SK-N-SH (cell line): ENCODE results near the gene ANKRD34A. TPM values are rescaled to one million over a fixed set of nuclear protein-coding genes. Genes with fewer than 3 reads are reported as not detected.

ENCODE experiments used
- CTCF ChIA-PET: fragments of 300-600, 350-600 bp; formaldehyde crosslinking; extraction: SDS; loops from one replicate; lab custom pipeline; 2021; lab: Yijun Ruan, JAX
- POLR2A ChIA-PET: fragments of 350-600 bp; sonication (Branson Sonifier 250); formaldehyde crosslinking; extraction: SDS; loops from one replicate; lab custom pipeline; 2020; ENCODE audit warnings: antibody characterized with exemption, inconsistent platforms; lab: Yijun Ruan, JAX
- DNase-seq: peaks from one replicate; pipeline ENCODE4 v3.0.0; 2012
- H2AFZ ChIP-seq: fragments of 200-600 bp; sonication (generic); 2 replicates; pipeline ENCODE4 v1.8.1; 2016; ENCODE audit warnings: antibody characterized with exemption, mild to moderate bottlenecking, low read depth
- H3F3A ChIP-seq: fragments of 200-600 bp; sonication (generic); replicated peaks from 2 replicates; pipeline ENCODE3; 2016; ENCODE audit warnings: antibody characterized with exemption, mild to moderate bottlenecking; ENCODE audit not compliant: insufficient read depth
- H3K27ac ChIP-seq, 2 experiments: fragments of 200-500 bp in 1 of 2; fragments of 200-600 bp in 1 of 2; sonication (Bioruptor generic) in 1 of 2; sonication (generic), shearing (Covaris generic) in 1 of 2; 2 replicates each; pipeline versions ENCODE4 v1.5.1 to v1.6.1; 2014 to 2016; ENCODE audit warnings: low read depth in 2 of 2, inconsistent platforms in 1 of 2, low read length in 1 of 2, mild to moderate bottlenecking in 1 of 2, mixed read lengths in 1 of 2
- H3K27me3 ChIP-seq: fragments of 200-600 bp; sonication (generic), shearing (Covaris generic); 2 replicates; pipeline ENCODE4 v1.6.1; 2016; ENCODE audit warnings: mixed run types; ENCODE audit not compliant: insufficient read depth
- H3K36me3 ChIP-seq, 2 experiments: fragments of 200-500 bp in 1 of 2; fragments of 200-600 bp in 1 of 2; sonication (Bioruptor generic) in 1 of 2; sonication (generic) in 1 of 2; replicated peaks in 1 of 2; 2 replicates each; pipeline versions ENCODE3 to v1.5.1; 2014 to 2016; ENCODE audit warnings: low read length in 1 of 2, mild to moderate bottlenecking in 1 of 2; ENCODE audit not compliant: insufficient read depth in 2 of 2, control insufficient read depth in 1 of 2
- H3K4me1 ChIP-seq, 2 experiments: fragments of 200-500 bp in 1 of 2; fragments of 200-600 bp in 1 of 2; sonication (Bioruptor generic) in 1 of 2; sonication (generic), shearing (Covaris generic) in 1 of 2; 2 replicates each; pipeline versions ENCODE4 v1.5.1 to v1.6.1; 2014 to 2016; ENCODE audit warnings: low read depth in 1 of 2, low read length in 1 of 2, mixed run types in 1 of 2; ENCODE audit not compliant: insufficient read depth in 2 of 2, control insufficient read depth in 1 of 2
- H3K4me2 ChIP-seq: fragments of 200-600 bp; sonication (generic), shearing (Covaris generic); 2 replicates; pipeline ENCODE4 v1.6.1; 2017; ENCODE audit warnings: mixed run types
- H3K4me3 ChIP-seq, 2 experiments: fragments of 200-500 bp in 1 of 2; fragments of 200-600 bp in 1 of 2; sonication (Bioruptor generic) in 1 of 2; sonication (generic), shearing (Covaris generic) in 1 of 2; 2 replicates each; pipeline versions ENCODE4 v1.5.1 to v1.8.1; 2014 to 2016; ENCODE audit warnings: low read depth in 2 of 2, inconsistent platforms in 1 of 2, low read length in 1 of 2, mild to moderate bottlenecking in 1 of 2, mixed read lengths in 1 of 2, moderate library complexity in 1 of 2
- H3K79me2 ChIP-seq: fragments of 200-600 bp; sonication (generic); 2 replicates; pipeline ENCODE4 v1.8.1; 2017; ENCODE audit warnings: mild to moderate bottlenecking; ENCODE audit not compliant: insufficient read depth
- H3K9ac ChIP-seq: fragments of 200-600 bp; sonication (generic); 2 replicates; pipeline ENCODE4 v1.6.1; 2017; ENCODE audit warnings: mixed run types
- H3K9me2 ChIP-seq: fragments of 200-600 bp; sonication (generic); 2 replicates; pipeline ENCODE4 v1.6.1; 2017; ENCODE audit warnings: mixed run types
- H3K9me3 ChIP-seq: fragments of 200-600 bp; sonication (generic); 2 replicates; pipeline ENCODE4 v1.6.1; 2017; ENCODE audit warnings: mixed run types, mild to moderate bottlenecking, moderate library complexity
- H4K20me1 ChIP-seq: fragments of 200-600 bp; sonication (generic); 2 replicates; pipeline ENCODE4 v1.6.1; 2017; ENCODE audit warnings: mild to moderate bottlenecking, mixed run types; ENCODE audit not compliant: insufficient read depth
- MEF2A ChIP-seq: IDR thresholded peaks from 2 replicates; pipeline ENCODE4 v1.4.0; 2012; ENCODE audit warnings: low read depth, borderline replicate concordance
- NRF1 ChIP-seq: IDR thresholded peaks from 2 replicates; pipeline ENCODE4 v1.6.1; 2012; ENCODE audit warnings: low read depth, mild to moderate bottlenecking, low read length
- RCOR1 ChIP-seq: fragments of 150-350 bp; IDR thresholded peaks from 2 replicates; pipeline ENCODE4 v1.6.1; 2017; ENCODE audit warnings: antibody characterized with exemption, low read length
- SMC3 ChIP-seq: IDR thresholded peaks from 2 replicates; pipeline ENCODE4 v1.6.1; 2012; ENCODE audit warnings: low read depth, low read length, improper control_type of control experiment
- WGBS: methylation state at CpG from one replicate; pipeline ENCODE4 v1.1.6; 2017; ENCODE audit warnings: low lambda C conversion rate; 5-methylcytosine and 5-hydroxymethylcytosine counted together
- polyA plus RNA-seq, 3 experiments: library from polyadenylated mRNA; depleted of rRNA; stranded (reverse); fragments of >200 nt; gene quantifications; 2 replicates each; pipeline ENCODE4 v1.2.3, GENCODE V29; 2012
- TF ChIP-seq, protein P1 (sequence below): IDR thresholded peaks from 2 replicates; pipeline ENCODE4 v1.4.0; 2012; ENCODE audit warnings: low read depth, borderline replicate concordance
- TF ChIP-seq, protein P2 (sequence below): IDR thresholded peaks from 2 replicates; pipeline ENCODE4; 2012
- TF ChIP-seq, protein P3 (sequence below): fragments of 150-350 bp; IDR thresholded peaks from 2 replicates; pipeline ENCODE4 v1.6.1; 2016; ENCODE audit warnings: mild to moderate bottlenecking, low read depth, low read length

ANKRD34A gene
- polyA plus RNA-seq, 1 of the 3 experiments (the other 2 are of a cell fraction), result 2.6 TPM

DNA sequence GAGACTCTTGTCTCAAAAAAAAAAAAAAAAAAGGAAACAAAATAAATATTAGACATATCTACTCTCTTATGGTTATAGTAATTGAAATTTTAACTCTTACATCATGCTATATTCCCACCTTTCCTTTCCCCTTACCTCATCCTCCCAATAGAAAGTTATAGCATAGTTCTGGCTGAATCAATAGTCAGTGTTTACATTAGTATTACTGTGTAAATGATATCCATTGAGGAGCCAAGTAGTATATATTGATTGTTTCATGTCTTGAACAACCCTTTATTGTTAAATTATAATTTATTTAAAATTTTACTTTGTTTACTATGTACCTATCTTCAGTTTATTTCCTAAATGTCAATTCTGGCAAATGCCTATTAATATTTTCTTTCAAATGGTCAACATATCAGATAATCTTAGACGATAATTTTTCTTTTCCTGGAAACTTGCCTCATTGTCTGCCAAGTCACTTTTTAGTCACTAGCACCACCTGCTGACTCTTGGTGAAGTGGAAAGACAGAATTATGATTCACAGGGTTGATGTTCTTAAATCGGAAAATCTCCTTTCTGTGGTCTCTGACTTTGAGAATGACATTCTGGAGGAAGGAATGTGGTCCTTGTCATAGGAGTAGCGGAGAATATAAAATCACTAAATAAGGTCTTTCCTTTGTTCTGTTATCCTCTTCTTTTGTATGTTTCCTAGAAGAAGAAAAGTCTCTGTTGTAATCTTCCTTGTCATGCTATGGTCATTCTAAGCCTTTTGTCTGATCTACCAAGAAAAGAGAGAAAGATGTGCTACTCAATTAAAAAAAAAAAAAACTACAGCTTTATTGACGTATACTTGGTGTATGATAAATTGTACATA lies 48.6 kb upstream of the ANKRD34A start (continued):
- TF ChIP-seq, protein P1, sequence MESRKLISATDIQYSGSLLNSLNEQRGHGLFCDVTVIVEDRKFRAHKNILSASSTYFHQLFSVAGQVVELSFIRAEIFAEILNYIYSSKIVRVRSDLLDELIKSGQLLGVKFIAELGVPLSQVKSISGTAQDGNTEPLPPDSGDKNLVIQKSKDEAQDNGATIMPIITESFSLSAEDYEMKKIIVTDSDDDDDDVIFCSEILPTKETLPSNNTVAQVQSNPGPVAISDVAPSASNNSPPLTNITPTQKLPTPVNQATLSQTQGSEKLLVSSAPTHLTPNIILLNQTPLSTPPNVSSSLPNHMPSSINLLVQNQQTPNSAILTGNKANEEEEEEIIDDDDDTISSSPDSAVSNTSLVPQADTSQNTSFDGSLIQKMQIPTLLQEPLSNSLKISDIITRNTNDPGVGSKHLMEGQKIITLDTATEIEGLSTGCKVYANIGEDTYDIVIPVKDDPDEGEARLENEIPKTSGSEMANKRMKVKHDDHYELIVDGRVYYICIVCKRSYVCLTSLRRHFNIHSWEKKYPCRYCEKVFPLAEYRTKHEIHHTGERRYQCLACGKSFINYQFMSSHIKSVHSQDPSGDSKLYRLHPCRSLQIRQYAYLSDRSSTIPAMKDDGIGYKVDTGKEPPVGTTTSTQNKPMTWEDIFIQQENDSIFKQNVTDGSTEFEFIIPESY, result no peak
- TF ChIP-seq MEF2A (0 out of 2 replicates have a peak, but pooled peaks have one; percentile 2), SMC3 (peak; percentile 81)

DNA sequence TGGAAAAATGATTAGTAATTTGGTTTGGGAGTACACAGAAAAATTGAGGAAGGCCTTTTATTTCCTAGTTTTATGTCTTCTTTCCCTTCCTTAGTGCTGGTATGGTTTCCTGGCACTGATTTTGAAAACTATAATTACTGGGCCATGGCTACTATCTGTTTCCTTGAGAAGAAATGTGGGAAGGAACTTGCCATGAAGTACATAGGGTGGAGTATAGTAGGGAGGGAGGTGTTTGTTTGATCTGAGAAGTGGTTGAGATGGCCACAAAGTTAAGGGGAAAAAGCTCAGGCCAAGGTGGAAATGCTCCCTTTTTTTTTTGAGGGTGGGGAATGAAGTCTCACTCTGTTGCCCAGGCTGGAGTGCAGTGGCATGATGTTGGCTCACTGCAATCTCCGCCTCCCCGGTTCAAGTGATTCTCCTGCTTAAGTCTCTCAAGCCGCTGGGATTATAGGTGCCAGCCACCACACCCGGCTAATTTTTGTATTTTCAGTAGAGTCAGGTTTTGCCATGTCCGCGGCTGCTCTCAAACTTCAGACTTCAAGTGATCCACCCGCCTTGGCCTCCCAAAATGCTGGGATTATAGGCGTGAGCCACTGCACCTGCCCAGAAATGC lies 45.9 kb upstream of the ANKRD34A start:
- Histone ChIP-seq H4K20me1 (no peaks in the 10 kb centered on the region), H3F3A (peaks cover 18% of the 10 kb centered on the region), H3K27ac (no peak overlapping the region), H2AFZ (no peak overlapping the region), H3K36me3 (no peaks in the 10 kb centered on the region), H3K9ac (no peak overlapping the region), H3K9me3 (no peaks in the 10 kb centered on the region), H3K4me2 (no peak overlapping the region), H3K4me1 (peaks cover 2 to 3% of the 10 kb centered on the region in 2 experiments; a peak in 2 of 4 replicates), H3K79me2 (no peaks in the 10 kb centered on the region), H3K4me3 (no peak overlapping the region), H3K9me2 (no peaks in the 10 kb centered on the region), H3K27me3 (no peaks in the 10 kb centered on the region)
- ChIA-PET CTCF (interaction anchor here (1.7 to 7.4 kb wide), 5 partner anchors 13 to 165 kb away, joined by 5 to 187 read pairs (median 14); partner anchors contain the start of gene NUDT17), POLR2A (no interaction called here)
- TF ChIP-seq, protein P2, sequence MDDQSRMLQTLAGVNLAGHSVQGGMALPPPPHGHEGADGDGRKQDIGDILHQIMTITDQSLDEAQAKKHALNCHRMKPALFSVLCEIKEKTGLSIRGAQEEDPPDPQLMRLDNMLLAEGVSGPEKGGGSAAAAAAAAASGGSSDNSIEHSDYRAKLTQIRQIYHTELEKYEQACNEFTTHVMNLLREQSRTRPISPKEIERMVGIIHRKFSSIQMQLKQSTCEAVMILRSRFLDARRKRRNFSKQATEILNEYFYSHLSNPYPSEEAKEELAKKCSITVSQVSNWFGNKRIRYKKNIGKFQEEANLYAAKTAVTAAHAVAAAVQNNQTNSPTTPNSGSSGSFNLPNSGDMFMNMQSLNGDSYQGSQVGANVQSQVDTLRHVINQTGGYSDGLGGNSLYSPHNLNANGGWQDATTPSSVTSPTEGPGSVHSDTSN, result no peak
- TF ChIP-seq RCOR1, result no peak
- 92% methylated on average over 8 of the region's 8 CpGs for WGBS
- no peak for DNase-seq

DNA sequence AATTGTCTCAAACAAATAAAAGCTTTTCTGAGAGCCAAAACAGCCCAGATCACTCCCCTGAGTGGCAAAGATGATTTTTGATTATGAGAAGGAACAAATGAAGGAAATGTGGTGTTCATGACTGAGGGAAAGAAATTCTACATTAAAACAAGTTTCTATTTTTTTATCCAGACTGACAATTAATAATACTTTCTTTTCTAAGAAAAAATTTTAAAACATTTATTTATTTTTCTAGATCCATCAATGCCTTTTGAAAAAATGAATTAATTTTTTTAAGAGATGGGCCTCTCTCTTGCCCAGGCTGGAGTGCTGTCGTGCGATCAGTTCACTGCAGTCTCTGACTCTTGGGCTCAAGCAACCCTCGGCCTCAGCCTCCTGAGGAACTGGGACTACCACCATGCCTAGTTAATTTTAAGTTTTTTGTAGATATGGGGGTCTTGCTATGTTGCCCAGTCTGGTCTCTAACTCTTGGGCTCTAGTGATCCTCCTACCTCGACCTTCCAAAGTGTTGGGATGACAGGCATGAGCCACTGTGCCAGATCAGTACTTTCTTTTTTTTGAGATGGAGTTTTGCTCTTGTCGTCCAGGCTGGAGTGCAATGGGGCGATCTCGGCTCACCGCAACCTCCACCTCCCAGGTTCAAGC lies 43.2 kb upstream of the ANKRD34A start:
- Histone ChIP-seq H3K9me3 (no peaks in the 10 kb centered on the region), H3K27ac (peak overlapping the region in 1 of 2 experiments; percentile 42; a peak in 1 of 4 replicates), H3K9ac (no peak overlapping the region), H3F3A (peaks cover 4% of the 10 kb centered on the region), H3K4me1 (peaks cover 2 to 3% of the 10 kb centered on the region in 2 experiments; a peak in 2 of 4 replicates), H3K9me2 (no peaks in the 10 kb centered on the region), H3K4me2 (no peak overlapping the region), H4K20me1 (no peaks in the 10 kb centered on the region), H3K27me3 (no peaks in the 10 kb centered on the region), H3K4me3 (no peak overlapping the region), H2AFZ (peak overlapping the region; percentile 99; the same call in 1 of the 2 replicates), H3K36me3 (no peaks in the 10 kb centered on the region), H3K79me2 (no peaks in the 10 kb centered on the region)
- POLR2A ChIA-PET, result interaction anchor here (1.1 to 2.1 kb wide), 3 partner anchors 27 to 148 kb away, joined by 3 to 5 read pairs (median 4); partner anchors contain the start of gene PIAS3
- DNase-seq, result no peak
- CTCF ChIA-PET, result interaction anchor here (0.6 to 7.4 kb wide), 33 partner anchors 8 to 182 kb away, joined by 3 to 187 read pairs (median 5); partner anchors contain the start of genes ANKRD34A, ANKRD35, LIX1L and NUDT17
- WGBS, result 83% methylated on average over 8 of the region's 8 CpGs
- TF ChIP-seq, protein P3, sequence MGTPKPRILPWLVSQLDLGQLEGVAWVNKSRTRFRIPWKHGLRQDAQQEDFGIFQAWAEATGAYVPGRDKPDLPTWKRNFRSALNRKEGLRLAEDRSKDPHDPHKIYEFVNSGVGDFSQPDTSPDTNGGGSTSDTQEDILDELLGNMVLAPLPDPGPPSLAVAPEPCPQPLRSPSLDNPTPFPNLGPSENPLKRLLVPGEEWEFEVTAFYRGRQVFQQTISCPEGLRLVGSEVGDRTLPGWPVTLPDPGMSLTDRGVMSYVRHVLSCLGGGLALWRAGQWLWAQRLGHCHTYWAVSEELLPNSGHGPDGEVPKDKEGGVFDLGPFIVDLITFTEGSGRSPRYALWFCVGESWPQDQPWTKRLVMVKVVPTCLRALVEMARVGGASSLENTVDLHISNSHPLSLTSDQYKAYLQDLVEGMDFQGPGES, result no peak
- 0 out of 2 replicates have a peak, but pooled peaks have one; percentile 5 for TF ChIP-seq NRF1
